ENCODE data around the gene GTF3C5. TPM values are rescaled to one million over a fixed set of nuclear protein-coding genes. Genes with fewer than 3 reads are reported as not detected.
A peak's percentile ranks its signal among the peaks of the same experiment; 100 is the strongest.

GTF3C5 gene
- total and polyA plus RNA-seq, 9 of the 15 experiments (the other 6 are each of a cell fraction or from before 2014, with no cell fraction given): 3.8 to 118 (median 83.7) TPM

- TF ChIP-seq RUNX1 (IDR thresholded peaks at IDR 0.05; ENCODE audit: low read depth) (no peak), CBFA2T2 (conservative IDR thresholded peaks at IDR 0.05) (peak; percentile 82), TFAM (CRISPR knock-in tag; conservative IDR thresholded peaks at IDR 0.05) (no peak), BRF2 (IDR thresholded peaks at IDR 0.05; ENCODE audit: borderline replicate concordance, insufficient read depth, insufficient read length) (no peak), HDGF (IDR thresholded peaks at IDR 0.05) (no peak), CREB5 (CRISPR knock-in tag; IDR thresholded peaks at IDR 0.05) (no peak), NEUROD1 (IDR thresholded peaks at IDR 0.05; ENCODE audit: borderline replicate concordance, low read depth, low read length, partially characterized antibody) (peak; percentile 24), ZBED1 (IDR thresholded peaks at IDR 0.05) (peak; percentile 97), JUND (IDR thresholded peaks at IDR 0.05; ENCODE audit: borderline replicate concordance, low read depth, low read length) (peak; percentile 85), JUND (tag; IDR thresholded peaks at IDR 0.05; ENCODE audit: borderline replicate concordance, low read depth, low read length) (peak; percentile 81; the same call in 1 of the 3 replicates), KAT8 (IDR thresholded peaks at IDR 0.05; ENCODE audit: low read depth) (no peak), ZNF318 (IDR thresholded peaks at IDR 0.05; ENCODE audit: borderline replicate concordance in 1 of 2, low read depth in 1 of 2) (0 out of 4 replicates have a peak, but pooled peaks of 1 of the 2 experiments have one; percentile 44), RNF2 (IDR thresholded peaks at IDR 0.05) (peak; percentile 68; the same call in 1 of the 2 replicates), CTCF (IDR thresholded peaks at IDR 0.05 in 2 of 3, conservative IDR thresholded peaks at IDR 0.05 in 1 of 3; ENCODE audit: insufficient read depth in 2 of 3, low read depth in 1 of 3, low read length in 3 of 3) (no peak), KDM2B (CRISPR knock-in tag; IDR thresholded peaks at IDR 0.05) (no peak)
These were observed 36.2 kb upstream of the GTF3C5 start (continued) for GRCh38 chr9:132994410-132995120.
